Osteocyte (in vitro differentiated cells): ENCODE measurements around the gene TEX2. TPM values are rescaled to one million over a fixed set of nuclear protein-coding genes. Genes with fewer than 3 reads are reported as not detected.

Experiments used
- DNase-seq: peaks from one replicate; pipeline ENCODE4 v3.0.0; 2021; ENCODE audit warnings: mixed read lengths; ENCODE audit not compliant: unreplicated experiment; ENCODE audit errors: extremely low spot score
- H3K27ac Mint-ChIP-seq: one replicate; pipeline ENCODE4 v1.8.0; 2021; ENCODE audit warnings: mild to moderate bottlenecking, mixed read lengths; ENCODE audit not compliant: unreplicated experiment
- H3K27me3 Mint-ChIP-seq: one replicate; pipeline ENCODE4 v1.8.0; 2021; ENCODE audit warnings: mixed read lengths; ENCODE audit not compliant: unreplicated experiment
- H3K36me3 Mint-ChIP-seq: one replicate; pipeline ENCODE4 v1.8.0; 2021; ENCODE audit warnings: mixed read lengths; ENCODE audit not compliant: unreplicated experiment
- H3K4me1 Mint-ChIP-seq: one replicate; pipeline ENCODE4 v1.8.0; 2021; ENCODE audit warnings: mixed read lengths; ENCODE audit not compliant: unreplicated experiment
- H3K4me3 Mint-ChIP-seq: one replicate; pipeline ENCODE4 v1.8.0; 2021; ENCODE audit warnings: mild to moderate bottlenecking, moderate library complexity, mixed read lengths; ENCODE audit not compliant: unreplicated experiment
- H3K9me3 Mint-ChIP-seq: one replicate; pipeline ENCODE4 v1.8.0; 2021; ENCODE audit warnings: mixed read lengths; ENCODE audit not compliant: unreplicated experiment
- CTCF ChIP-seq: fragments of 200-600 bp; sonication (generic); IDR thresholded peaks from 2 replicates; pipeline ENCODE4 v1.5.0; 2021; ENCODE audit warnings: antibody characterized with exemption, mild to moderate bottlenecking, moderate library complexity
- total RNA-seq: library from RNA; stranded (reverse); gene quantifications from 2 replicates; pipeline ENCODE4 v1.2.1, GENCODE V29; 2021

The TEX2 gene
- total RNA-seq, 1 donor from 2014 or later: 73.5 TPM

GRCh38 chr17:64276961-64277505 lies 14.0 kb upstream of the TEX2 start:
- no peaks in the 10 kb centered on the region for H3K9me3 Mint-ChIP-seq

GRCh38 chr17:64275016-64275415 lies 12.0 kb upstream of the TEX2 start:
- Mint-ChIP-seq H3K27me3 (no peaks in the 10 kb centered on the region), H3K36me3 (no peaks in the 10 kb centered on the region), H3K27ac (no peak overlapping the region), H3K4me1 (peaks cover 25% of the 10 kb centered on the region), H3K9me3 (no peaks in the 10 kb centered on the region), H3K4me3 (no peak overlapping the region)
- no peak for DNase-seq
- no peak for TF ChIP-seq CTCF

More at GRCh38 chr17:64276961-64277505, 14.0 kb upstream of the TEX2 start:
- peaks cover 14% of the 10 kb centered on the region for H3K4me1 Mint-ChIP-seq
- H3K27ac Mint-ChIP-seq: no peak overlapping the region
- TF ChIP-seq CTCF: no peak
- H3K4me3 Mint-ChIP-seq: no peak overlapping the region
- no peak for DNase-seq
- no peaks in the 10 kb centered on the region for H3K27me3 Mint-ChIP-seq
- H3K36me3 Mint-ChIP-seq: no peaks in the 10 kb centered on the region

DNA sequence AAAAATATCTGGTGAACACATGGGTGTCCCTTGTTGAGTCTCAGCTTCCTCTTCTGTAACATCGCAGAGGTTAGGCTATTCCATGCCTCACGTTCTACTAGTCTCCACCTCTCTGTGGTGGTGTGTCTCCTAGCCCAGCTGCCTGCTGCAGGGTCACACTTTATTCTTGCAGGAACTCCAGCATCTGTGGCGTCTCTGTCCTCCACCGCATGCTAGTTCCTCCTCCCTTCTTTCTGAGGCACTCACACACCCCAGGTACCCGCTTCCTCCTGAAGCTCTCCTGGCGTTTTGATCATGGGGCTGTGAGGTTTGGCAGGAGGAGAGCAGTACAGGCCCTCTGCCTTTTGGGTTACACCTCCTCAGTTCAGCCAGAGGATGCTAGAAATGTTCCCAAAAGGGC lies 9.9 kb upstream of the TEX2 start:
- Mint-ChIP-seq H3K4me1 (peaks cover 21% of the 10 kb centered on the region), H3K27me3 (peaks cover 2% of the 10 kb centered on the region), H3K36me3 (no peaks in the 10 kb centered on the region), H3K9me3 (no peaks in the 10 kb centered on the region), H3K4me3 (no peak overlapping the region), H3K27ac (no peak overlapping the region)
- no peak for DNase-seq
- no peak for TF ChIP-seq CTCF

- H3K27me3 Mint-ChIP-seq: peaks cover 9% of the 10 kb centered on the region
- TF ChIP-seq CTCF: no peak
- DNase-seq: no peak
- H3K36me3 Mint-ChIP-seq: no peaks in the 10 kb centered on the region
- H3K4me3 Mint-ChIP-seq: no peak overlapping the region
- peak overlapping the region; percentile 55 for H3K27ac Mint-ChIP-seq
- H3K9me3 Mint-ChIP-seq: no peaks in the 10 kb centered on the region
- peaks cover 12% of the 10 kb centered on the region for H3K4me1 Mint-ChIP-seq
Measured at GRCh38 chr17:64270885-64271284, 7.8 kb upstream of the TEX2 start.

DNA sequence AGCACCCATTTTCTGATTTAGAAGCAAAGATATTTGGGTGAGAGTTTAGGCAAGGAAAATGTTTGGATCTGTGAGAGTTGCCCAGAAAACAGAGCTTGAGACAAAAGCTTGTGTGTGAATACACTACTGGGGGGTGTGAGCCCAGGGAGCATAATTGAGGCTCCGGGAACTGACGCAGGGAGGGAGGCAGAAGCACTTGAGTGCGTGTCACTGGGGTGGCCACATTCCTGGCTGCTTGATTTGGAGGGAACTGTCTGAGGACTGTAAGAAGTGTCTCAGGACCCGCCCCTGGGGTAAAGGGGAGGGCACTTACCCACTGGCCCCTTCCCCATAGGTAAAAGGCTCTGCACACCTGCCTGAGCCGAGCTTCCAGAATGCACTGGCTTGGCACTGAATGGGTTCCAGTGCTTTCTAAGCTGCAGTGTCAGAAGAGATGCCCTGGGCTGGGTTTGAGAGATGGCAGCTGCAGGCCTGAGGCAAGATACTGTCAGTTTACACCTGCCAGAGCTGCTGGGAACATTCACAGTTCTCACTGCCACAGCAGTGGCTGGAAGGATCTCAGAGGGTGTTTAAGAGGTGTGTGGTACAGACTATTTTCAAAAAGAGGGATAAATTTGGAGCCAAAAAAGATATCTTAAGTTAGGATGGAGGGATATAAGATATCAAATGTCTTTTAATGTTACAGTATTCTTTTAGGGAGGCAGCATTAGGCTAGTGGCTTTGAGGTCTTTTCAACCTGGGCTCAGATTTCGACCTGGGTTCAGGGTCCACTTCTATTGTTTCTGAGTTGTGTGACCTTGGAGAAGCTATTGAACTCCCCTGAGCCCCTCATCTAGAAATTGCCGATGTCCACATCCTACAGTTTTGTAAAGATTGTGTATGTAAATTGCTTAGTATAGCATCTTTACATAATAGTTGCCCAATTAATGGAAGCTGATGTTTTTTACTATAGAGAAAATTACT lies 6.9 kb upstream of the TEX2 start:
- no peak overlapping the region for H3K27ac Mint-ChIP-seq
- no peak overlapping the region for H3K4me3 Mint-ChIP-seq
- no peaks in the 10 kb centered on the region for H3K9me3 Mint-ChIP-seq
- DNase-seq: no peak
- peaks cover 9% of the 10 kb centered on the region for H3K27me3 Mint-ChIP-seq
- no peaks in the 10 kb centered on the region for H3K36me3 Mint-ChIP-seq
- no peak for TF ChIP-seq CTCF
- peaks cover 12% of the 10 kb centered on the region for H3K4me1 Mint-ChIP-seq
